HS-5 (cell line): ENCODE data around the gene RNF148.

Source experiments
- DNase-seq: peaks from one replicate; pipeline ENCODE4 v3.0.0-alpha.2; 2012; ENCODE audit warnings: low read depth

Gene RNF148, protein sequence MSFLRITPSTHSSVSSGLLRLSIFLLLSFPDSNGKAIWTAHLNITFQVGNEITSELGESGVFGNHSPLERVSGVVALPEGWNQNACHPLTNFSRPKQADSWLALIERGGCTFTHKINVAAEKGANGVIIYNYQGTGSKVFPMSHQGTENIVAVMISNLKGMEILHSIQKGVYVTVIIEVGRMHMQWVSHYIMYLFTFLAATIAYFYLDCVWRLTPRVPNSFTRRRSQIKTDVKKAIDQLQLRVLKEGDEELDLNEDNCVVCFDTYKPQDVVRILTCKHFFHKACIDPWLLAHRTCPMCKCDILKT

DNA sequence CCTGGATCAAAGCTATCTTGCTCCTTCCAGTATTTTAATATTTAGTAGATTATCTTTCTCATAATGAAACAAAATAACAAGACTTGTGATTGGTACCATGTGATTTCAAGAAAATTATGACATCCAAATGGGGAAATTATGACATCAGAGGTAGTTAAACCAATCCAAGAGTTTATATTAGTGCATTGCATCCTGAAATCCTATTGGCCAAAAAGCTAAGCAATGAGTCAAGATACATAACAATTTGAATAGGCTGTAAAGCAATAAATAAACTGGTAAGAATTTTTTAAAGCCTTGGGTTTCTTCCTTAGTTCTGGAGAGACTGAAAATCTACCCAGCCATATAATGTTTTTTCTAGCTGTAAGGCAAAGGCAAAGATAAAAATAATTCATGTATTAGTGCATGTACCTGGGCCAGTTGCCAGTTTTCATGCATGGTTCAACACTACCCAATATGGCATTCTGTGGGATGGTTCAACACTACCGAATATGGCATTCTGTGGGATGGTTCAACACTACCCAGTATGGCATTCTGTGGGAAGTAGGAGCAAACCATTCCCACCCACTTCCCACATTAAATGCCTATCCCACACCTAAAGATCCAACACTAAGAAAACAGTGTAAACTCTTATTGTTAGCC lies at the start of gene RNF148:
Gene RNF148, minus strand, starts transcription at position 51 of the 639 bp plus-strand sequence. CDS start 172 bp downstream, outside the sequence.
- no peak for DNase-seq

DNA sequence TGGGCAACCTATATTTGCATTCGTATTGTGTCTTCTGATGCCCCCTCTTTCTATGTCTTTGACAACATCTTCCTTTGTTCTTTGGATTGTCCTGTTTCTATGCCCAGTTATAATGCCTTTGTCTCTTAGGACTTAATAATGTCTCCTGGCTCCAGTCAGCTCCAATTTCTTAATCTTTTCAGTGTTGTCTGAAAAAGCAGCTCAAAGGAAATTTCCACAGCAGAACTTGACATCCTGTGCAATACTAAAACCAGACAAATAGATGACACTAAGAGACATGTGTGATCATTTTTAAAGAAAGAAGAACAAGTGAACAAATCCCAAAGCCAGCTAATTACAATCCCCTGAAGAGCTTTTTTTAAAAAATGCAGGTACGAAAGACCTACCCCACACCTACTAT lies 47.7 kb upstream of the RNF148 start:
- DNase-seq = no peak

DNA sequence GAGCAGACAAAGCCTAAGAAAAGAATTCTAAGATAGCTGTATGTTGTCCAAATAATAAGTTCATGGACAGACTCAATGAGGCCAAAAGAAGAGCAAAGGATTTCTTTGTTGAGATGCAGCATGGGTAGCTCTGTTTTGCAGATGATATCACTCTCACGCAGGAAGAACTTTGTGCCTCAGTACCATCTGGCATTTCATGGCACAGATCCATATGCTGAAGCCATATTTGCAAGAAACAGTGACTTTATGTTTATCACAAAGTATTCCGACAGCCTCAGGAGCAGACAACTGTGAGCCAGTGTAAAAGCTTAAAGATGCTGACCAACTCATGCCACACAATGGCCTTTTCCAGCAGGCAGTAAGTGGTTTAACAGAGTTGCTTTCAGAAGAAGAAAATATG lies 45.5 kb upstream of the RNF148 start:
- DNase-seq = no peak

DNA sequence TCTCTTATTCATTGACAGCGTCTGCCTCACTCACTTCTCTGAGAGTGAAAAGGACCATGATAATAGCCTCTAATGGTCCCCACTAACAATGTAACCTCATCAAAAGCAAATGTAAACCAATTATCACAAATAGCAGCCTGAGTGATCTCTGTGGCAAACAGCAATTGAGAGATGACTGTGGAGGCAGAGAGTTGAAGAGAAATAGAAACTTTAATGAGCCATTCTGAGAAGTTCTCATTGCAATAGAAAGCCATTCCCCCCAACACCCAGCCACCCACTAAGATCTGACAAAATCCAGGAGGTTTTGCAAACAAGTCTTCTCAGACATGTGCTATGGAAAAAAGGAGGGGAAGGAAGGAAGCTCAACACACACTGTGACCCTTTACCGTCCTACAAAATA lies 44.2 kb upstream of the RNF148 start:
- no peak for DNase-seq

DNA sequence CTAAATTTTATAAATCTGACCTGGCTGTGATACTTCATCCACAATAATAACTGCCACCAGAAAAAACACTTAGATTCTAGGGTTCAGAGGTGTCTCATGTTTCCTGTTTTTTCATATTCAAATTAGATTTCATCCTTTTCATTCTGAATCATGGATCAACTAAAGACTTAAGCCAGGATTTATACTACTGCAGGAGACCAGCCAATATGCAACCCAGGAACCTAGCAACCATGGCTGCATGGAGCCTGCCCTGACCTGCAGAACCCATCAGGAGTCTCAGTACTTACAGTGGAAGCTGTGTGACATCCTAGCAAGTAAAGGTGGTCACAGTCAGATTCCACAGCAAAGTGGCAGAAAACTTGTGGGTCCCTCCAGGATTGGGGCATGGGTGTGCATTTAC lies 40.5 kb upstream of the RNF148 start:
- no peak for DNase-seq

DNA sequence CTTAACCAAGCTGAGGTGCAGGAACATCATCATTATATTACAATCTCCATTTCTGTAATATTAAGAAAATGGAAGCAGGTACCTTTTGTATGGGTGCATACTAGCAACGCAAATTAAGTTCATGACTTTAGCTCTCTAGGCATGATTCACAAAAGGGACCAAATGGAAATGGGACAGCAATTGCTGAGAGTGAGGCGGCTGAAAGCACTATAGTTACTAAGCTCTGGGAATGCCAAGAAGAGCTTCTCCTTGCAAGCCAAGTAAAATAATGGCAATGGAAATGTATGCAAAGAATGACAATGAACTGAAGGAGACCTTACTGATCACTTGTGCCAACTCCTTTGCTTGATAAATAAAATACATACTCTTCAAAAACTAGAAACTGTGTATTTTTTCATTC lies 36.2 kb upstream of the RNF148 start:
- DNase-seq = no peak

DNA sequence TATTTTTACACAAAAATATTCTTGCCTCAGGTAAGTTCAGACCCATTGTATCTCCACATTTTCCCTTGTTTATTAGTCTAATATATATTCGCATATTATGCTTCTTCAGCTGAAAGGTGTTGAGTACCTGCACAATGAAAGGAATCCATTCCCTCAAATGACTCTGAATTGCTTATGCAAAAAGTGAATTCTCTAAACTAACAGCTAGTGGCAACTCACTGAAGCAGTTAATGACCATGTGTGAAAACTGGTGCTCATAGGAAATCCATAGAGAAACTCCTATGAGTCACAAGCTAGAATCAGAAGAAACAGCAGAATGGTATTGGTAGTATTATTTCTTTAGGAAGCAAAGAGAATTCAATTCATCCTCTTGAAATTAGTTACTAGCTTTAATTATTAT lies 33.5 kb upstream of the RNF148 start:
- DNase-seq = no peak

DNA sequence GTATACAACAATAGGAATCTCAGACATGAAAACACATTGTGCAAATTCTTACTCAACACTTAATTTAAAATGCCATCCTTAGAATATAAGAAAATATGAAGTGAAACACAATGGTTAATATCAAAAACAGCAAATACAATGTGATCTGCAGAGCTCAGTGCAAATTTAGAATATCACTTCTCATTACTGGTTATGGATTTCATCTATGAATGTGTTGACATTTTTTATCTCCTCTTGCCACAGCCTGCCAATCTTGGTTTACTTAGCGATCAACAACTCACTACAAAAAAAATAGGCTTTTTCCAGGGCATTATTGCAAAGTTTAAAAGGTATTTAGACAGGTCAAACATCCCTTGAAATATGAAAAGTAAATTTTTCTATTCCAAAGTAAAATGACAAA lies 25.0 kb upstream of the RNF148 start:
- DNase-seq = no peak

DNA sequence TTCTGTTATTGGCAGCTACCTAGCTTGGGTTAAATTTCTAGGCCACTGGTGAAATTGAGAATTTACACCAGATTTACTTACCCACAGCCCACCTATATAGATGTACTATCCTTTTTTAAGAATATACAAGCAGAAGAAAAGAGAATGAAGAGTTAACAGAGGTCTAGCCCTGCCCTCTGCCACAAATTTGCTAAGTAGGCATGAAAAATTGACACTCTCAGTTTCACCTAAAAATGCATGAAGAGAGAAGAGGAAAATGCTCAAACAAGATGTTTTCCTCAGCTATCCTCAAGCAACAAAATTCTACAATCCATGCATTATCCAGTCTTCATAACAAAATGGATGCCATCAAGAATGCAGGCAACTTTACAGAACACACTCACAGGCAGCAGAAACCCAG lies 24.6 kb upstream of the RNF148 start:
- DNase-seq = no peak

DNA sequence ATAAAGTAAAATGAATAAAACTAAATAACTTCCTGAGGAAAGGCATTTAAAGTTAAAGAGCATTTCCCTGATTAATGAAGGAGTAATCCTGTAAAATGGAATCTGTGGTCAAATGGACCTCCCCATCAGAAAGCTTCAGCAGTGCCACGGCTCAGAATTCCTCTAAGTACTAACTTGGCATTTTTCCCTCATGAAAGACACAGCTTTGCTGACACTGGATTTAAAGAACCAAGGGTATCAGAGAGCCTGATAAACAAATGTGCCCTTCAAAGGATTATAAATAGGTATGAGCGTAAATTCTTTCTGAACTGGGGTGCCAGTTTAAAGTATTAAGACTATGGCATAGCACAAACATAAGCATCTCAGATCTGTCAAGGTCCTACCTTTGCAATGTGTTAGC lies 24.2 kb upstream of the RNF148 start:
- DNase-seq = no peak

DNA sequence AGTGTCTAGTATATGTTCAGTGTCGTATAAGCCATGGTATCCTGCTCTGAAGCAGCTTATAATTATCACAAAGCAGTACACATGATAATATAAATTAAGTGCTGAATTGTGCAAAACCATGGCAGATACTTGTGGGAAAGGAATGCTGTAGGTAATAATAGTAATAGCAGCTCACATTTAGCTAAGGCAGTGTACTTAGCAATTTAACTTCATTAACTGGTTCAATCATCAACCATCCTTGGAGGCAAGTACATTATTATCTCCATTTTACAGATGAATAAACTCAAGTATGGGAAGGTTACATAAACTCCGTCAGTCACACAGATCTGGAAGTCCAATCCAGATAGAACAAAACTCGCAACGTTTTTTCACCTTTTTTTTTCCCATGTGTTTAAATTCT lies 21.6 kb upstream of the RNF148 start:
- no peak for DNase-seq

DNA sequence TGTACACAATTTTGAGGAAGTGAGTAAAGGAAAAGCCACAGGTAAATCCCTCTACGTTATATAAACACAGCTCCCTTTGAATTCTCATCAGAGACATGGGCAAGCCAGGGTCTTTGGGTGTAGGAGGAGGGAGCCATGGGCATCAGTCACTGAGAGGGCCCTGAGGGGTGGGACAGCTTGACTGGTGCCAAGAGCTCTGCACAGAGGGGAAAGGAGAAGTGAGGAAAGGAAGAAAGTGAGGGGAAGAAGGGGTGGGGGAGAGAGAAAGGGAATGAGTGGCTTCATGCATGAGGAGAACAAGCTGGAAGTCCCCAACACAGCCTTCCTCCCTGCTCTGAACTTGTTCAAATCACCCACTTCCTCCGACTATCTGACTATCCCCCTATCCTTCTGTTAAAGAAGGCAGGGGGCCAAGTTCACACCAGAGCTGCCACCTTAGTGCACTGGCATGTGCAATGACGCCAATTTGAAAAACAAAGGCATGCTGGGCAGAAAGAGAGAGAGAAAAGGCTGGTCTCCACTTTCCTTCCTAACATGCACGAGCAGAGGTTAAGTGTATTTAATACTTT lies 16.4 kb upstream of the RNF148 start:
- DNase-seq = no peak

DNA sequence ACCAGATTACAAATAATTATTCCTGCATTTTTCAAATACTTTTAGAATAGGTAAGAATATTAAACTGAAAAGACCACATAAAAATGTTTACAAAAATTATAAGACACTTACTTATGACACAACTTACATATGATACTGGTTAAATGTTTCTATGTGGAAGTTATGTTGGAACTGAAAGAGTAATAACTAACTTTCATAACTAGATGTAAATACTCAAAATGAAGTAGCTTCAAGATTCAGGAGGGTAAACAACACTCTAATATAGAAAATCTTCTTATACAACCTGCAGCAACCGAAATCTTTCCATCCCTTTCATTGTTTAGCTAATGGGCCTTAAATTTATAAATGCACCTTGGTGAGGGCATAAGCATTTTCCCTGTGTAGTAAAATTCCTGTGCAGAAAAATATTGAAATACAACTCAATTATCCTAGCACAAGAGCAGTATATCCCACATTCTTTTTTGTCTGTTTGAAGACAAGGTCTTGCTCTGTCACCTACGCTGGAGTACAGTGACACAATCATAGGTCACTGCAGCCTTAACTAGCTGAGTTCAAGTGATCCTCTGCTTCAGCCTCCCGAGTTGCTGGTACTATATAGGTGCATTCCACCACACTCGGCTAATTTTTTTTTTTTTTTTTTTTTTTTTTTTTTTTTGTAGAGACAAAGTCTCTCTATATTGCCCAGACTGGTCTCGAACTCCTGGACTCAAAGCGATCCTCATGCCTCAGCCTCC lies 14.8 kb upstream of the RNF148 start:
- DNase-seq = no peak

DNA sequence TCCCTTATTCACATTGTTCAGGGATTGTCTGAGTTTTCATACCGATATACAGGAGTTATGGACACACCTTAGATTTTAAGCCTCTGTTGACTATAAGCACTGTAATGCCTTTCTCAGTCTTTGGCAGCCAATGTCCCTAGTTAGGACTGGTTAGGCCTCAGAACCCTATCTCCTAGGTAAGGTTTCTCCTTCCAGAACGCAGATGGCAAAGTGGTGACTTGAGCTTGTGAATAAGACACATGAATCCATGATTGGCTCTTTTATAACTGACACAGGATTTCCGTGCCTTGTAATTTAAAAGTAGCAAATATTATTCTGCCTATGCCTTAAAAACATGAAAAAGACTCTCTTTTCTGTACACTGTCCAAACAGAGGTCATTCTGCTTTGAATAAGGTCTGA lies 12.5 kb upstream of the RNF148 start:
- DNase-seq = no peak

DNA sequence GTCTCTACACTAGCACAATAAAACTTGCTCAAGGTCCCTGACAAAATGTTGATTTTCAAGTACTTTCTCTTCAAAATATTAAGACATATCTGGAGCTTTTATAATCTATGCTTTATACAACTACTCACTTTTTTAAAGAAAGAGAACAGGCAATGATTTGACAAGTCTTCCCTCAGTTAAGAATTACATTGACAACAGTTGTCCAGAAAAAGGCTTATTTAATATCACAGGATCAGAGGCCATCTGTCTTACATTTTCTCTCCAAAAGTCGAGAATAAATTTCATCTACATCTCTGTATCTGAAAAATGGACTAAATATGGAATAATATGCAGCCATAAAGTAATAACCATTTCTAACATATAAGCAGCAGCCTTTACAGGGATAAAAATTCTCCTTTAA lies 8.2 kb upstream of the RNF148 start:
- no peak for DNase-seq

DNA sequence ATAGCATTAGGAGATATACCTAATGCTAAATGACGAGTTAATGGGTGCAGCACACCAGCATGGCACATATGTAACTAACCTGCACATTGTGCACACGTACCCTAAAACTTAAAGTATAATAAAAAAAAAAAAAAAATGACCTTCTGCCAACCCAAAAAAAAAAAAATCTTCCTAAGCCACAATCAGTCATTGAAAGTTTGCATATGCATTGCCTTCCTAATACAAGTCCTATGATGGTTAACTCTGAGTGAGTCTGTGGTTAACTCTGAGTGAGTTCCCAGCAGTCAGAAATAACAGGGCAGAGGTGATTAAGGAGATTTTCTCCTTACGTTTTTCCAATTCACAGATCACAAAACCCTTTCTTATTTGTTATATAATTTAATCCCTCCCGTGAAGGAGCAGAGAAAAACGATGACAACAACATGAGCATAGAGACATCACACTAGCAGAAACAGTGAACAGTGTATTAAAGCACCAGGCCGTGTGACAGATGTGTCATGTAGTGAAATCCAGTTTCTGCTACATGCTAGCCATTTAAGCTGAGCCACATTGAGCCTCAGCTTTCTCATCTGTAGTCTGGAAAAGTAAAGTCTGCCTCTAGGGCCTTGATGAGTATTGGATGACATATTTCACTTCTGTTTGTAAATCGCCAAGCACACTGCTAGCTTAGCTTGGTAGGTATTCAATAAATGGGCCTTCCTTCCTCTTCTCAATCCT lies 7.4 kb upstream of the RNF148 start:
- no peak for DNase-seq

DNA sequence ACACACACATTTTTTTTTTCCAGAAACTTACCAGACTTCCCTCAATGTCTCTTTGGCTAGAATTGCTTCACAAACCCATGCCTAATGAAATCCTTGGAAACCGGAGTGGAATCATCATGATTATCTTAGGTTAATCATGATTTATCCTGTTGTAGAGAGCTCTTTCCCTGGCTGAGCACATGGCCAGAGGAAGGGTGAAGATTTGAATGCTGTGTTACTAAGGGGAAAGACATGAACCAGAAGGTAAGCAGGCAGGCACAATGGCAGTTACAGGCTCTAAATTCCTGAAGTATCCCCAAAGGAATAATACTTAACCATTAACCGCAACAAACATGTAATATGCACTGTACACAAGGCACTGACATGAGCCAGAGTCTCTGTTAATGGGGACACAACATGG lies 4.1 kb upstream of the RNF148 start:
- DNase-seq = no peak

DNA sequence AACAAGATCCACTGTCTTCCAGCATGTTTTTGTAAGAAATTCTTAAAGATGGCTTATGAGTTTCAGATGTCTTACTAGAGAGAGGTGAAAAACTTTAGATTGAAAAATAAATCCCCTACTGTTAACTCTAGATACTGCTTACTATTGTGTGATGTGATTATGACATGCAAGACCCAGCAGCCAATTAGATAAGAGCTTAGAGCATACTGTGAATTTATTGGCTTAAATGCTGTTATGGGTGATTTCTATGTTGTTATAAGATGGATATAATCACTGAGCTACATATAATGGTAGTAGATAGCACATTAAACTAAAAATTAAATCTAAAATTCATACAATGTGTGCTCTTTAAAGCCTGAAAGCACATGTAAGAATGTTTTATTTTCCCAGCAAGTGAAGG lies 3.7 kb downstream of the RNF148 start, which contains the start of gene RNF133:
Gene RNF133, minus strand, starts transcription at position 101 of the 400 bp plus-strand sequence. CDS start 199 bp downstream, outside the sequence.
- no peak for DNase-seq

DNA sequence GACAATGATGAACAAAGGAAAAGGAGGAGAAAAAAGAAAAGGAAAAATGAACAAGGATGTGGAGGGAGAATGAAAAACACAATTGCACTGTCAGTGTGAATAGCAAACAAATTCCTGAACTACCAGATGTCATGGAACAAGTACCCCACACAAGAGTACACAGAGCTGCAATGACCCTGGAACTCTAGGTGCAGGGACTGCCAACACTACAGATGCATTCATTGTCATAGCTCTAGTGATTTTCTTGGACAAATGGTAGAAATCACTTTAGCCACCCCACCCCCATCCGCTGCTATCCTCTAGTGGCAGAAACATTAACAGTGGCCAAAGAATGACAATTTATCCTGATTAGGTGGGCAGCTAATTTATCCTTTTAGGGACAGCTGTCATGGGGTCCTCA lies 6.9 kb downstream of the RNF148 start:
- no peak for DNase-seq

DNA sequence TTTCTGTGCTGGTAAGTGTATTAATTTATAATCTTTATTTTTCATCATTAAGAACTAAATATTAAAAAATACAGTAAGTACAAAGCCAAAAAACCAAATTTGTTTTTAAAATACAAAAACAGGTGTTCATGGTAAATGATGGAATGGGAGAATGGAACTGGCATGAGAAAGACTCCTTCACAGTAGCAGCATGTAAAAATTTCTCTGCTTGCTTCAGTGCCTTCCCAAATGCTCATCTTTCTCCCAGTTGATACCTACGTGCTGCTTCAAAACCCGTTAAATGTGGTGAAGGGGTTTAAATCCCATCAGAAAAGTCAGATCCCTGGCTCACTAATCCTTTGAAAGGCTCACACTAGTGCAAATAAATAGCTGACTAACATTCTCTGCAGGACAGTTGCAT lies 8.0 kb downstream of the RNF148 start:
- DNase-seq = no peak

DNA sequence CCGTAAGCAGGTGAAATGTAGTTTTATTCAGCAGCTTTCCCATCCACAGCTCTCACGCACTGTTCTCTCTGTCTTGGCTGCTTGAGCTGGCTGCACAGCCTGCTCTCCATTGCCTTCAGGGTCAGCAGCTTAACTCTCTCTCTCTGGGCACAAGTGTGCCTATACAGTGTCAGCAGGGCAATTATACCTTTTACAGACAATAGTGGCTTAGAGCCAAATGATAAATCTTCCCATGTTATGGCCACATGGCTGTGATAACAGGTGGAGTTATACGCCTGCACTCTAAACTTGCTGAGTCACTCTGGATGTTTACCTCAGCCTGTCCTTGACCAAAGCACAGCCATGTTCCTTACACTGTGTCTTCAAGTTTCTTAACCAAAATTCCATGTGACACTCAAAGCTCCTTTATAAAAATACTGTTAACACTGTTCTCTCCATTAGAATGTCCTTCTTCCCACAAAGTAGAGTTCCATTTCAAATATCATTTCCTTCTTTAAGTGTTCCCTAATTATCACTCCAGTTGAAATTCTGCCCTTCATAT lies 9.9 kb downstream of the RNF148 start:
- DNase-seq = no peak
